Esophagus squamous epithelium (tissue), 5 donors: ENCODE measurements around the gene IER5L. TPM values are rescaled to one million over a fixed set of nuclear protein-coding genes. Genes with fewer than 3 reads are reported as not detected.

Experiments
- DNase-seq: peaks from one replicate; lab custom pipeline; 2025; lab: John Stamatoyannopoulos, UW
- H3K27ac ChIP-seq, 4 donors: fragments of 200-600 bp; sonication (generic); one replicate each; pipeline ENCODE4 v1.5.1; 2016 to 2019; ENCODE audit warnings: mild to moderate bottlenecking in 1 of 4
- H3K27me3 ChIP-seq, 4 donors: fragments of 200-600 bp; sonication (generic); 1 replicate in 3 of 4; 2 replicates in 1 of 4; pipeline versions ENCODE4 v1.5.1 to v1.6.0; 2017 to 2021; ENCODE audit warnings: antibody characterized with exemption in 1 of 4
- H3K36me3 ChIP-seq, 3 donors: fragments of 200-600 bp; sonication (generic); one replicate each; pipeline ENCODE4 v1.5.1; 2016 to 2019
- H3K4me1 ChIP-seq, 3 donors: fragments of 200-600 bp; sonication (generic); one replicate each; pipeline ENCODE4 v1.5.1; 2017 to 2019
- H3K4me3 ChIP-seq, 4 donors: fragments of 200-600 bp; sonication (generic); 1 replicate in 3 of 4; 2 replicates in 1 of 4; pipeline ENCODE4 v1.5.1; 2016 to 2019; ENCODE audit warnings: mild to moderate bottlenecking in 2 of 4, moderate library complexity in 1 of 4
- H3K9me3 ChIP-seq, 3 donors: fragments of 200-600 bp; sonication (generic); one replicate each; pipeline ENCODE4 v1.5.1; 2016 to 2019
- CTCF ChIP-seq, 6 experiments: fragments of 450-650 bp in 4 of 6; fragments of 200-600 bp in 2 of 6; sonication (generic) in 2 of 6; IDR thresholded peaks; one replicate each; pipeline ENCODE4 v1.5.1; 2016 to 2019; ENCODE audit warnings: antibody characterized with exemption in 6 of 6, mild to moderate bottlenecking in 4 of 6, moderate library complexity in 4 of 6
- POLR2A ChIP-seq, 4 donors: fragments of 450-650 bp; IDR thresholded peaks; one replicate each; pipeline ENCODE4 v1.6.1; 2017; ENCODE audit warnings: antibody characterized with exemption in 4 of 4, mild to moderate bottlenecking in 4 of 4, moderate library complexity in 3 of 4
- WGBS, 2 donors: methylation state at CpG; one replicate each; pipeline ENCODE4 v1.1.5; 2018; 5-methylcytosine and 5-hydroxymethylcytosine counted together
- intact Hi-C: fragments of 100-400 bp; cut with DNase I; formaldehyde crosslinking; loops from one replicate; pipeline ENCODE4 v1.15.0; 2022
- total RNA-seq, 4 donors: library from RNA; depleted of rRNA; stranded (reverse); fragments of >200 nt; gene quantifications; one replicate each; pipeline ENCODE4 v1.1.0, GENCODE V29; 2016
- donor health status: DM: yes; HTN: yes; CAD: no.

Gene IER5L
- total RNA-seq, 4 donors from 2014 or later = 6.1 to 8.7 (median 7.2) TPM

GRCh38 chr9:129161534-129161837 lies 16.6 kb downstream of the IER5L start:
- no peak for DNase-seq
- 83 to 91% methylated on average over 9 of the region's 9 CpGs for WGBS, 2 donors
- no peaks in the 10 kb centered on the region for H3K9me3 ChIP-seq
- H3K4me1 ChIP-seq = peaks cover 22 to 36% (median 24%) of the 10 kb centered on the region in 3 donors
- H3K27ac ChIP-seq = no peak overlapping the region
- H3K36me3 ChIP-seq = no peaks in the 10 kb centered on the region
- intact Hi-C loops = no loop called here
- no peak for TF ChIP-seq POLR2A (IDR thresholded peaks at IDR 0.05)
- no peak for TF ChIP-seq CTCF (IDR thresholded peaks at IDR 0.05)
- no peaks in the 10 kb centered on the region for H3K27me3 ChIP-seq
- H3K4me3 ChIP-seq = no peak overlapping the region

- no peak overlapping the region for H3K27ac ChIP-seq
- WGBS, 2 donors = 77 to 84% methylated on average over 3 to 5 of the region's 10 CpGs
- no peak for TF ChIP-seq CTCF (IDR thresholded peaks at IDR 0.05)
- no peak for TF ChIP-seq POLR2A (IDR thresholded peaks at IDR 0.05)
- DNase-seq = no peak
- H3K9me3 ChIP-seq = no peaks in the 10 kb centered on the region
- H3K4me1 ChIP-seq = peaks cover 16 to 31% (median 19%) of the 10 kb centered on the region in 3 donors
- no peak overlapping the region for H3K4me3 ChIP-seq
- H3K27me3 ChIP-seq = no peaks in the 10 kb centered on the region
- H3K36me3 ChIP-seq = no peaks in the 10 kb centered on the region
- intact Hi-C loops = no loop called here
These were observed 17.1 kb downstream of the IER5L start for GRCh38 chr9:129160712-129161533.

- TF ChIP-seq CTCF (IDR thresholded peaks at IDR 0.05) (no peak), POLR2A (IDR thresholded peaks at IDR 0.05) (no peak)
- H3K27ac ChIP-seq = no peak overlapping the region
- H3K4me1 ChIP-seq = no peaks in the 10 kb centered on the region
- H3K9me3 ChIP-seq = no peaks in the 10 kb centered on the region
- no peaks in the 10 kb centered on the region for H3K27me3 ChIP-seq
- no peak for DNase-seq
- no peak overlapping the region for H3K4me3 ChIP-seq
- 67 to 80% methylated on average over 1 of the region's 10 CpGs for WGBS, 2 donors
- intact Hi-C loops = no loop called here
- H3K36me3 ChIP-seq = peaks cover 0 to 36% (median 3%) of the 10 kb centered on the region in 3 donors
These were observed 21.9 kb downstream of the IER5L start for GRCh38 chr9:129156163-129156562.

GRCh38 chr9:129154866-129155477 lies 23.1 kb downstream of the IER5L start:
- H3K9me3 ChIP-seq = no peaks in the 10 kb centered on the region
- no peaks in the 10 kb centered on the region for H3K4me1 ChIP-seq
- no peaks in the 10 kb centered on the region for H3K27me3 ChIP-seq
- H3K36me3 ChIP-seq = peaks cover 0 to 48% (median 3%) of the 10 kb centered on the region in 3 donors
- no peak for TF ChIP-seq POLR2A (IDR thresholded peaks at IDR 0.05)
- no peak for TF ChIP-seq CTCF (IDR thresholded peaks at IDR 0.05)
- no peak for DNase-seq
- 95% methylated on average over 11 of the region's 16 CpGs; no CpG with 5 or more reads in 1 of the 2 donors for WGBS, 2 donors
- no peak overlapping the region for H3K4me3 ChIP-seq
- intact Hi-C loops = no loop called here
- no peak overlapping the region for H3K27ac ChIP-seq

- H3K27me3 ChIP-seq = no peaks in the 10 kb centered on the region
- no peak for DNase-seq
- peaks cover 0 to 82% (median 15%) of the 10 kb centered on the region in 3 donors for H3K36me3 ChIP-seq
- TF ChIP-seq CTCF (IDR thresholded peaks at IDR 0.05) (no peak), POLR2A (IDR thresholded peaks at IDR 0.05) (no peak)
- no peak overlapping the region for H3K27ac ChIP-seq
- intact Hi-C loops = no loop called here
- WGBS, 2 donors = 84 to 86% methylated on average over 9 to 14 of the region's 15 CpGs
- no peak overlapping the region for H3K4me3 ChIP-seq
- no peaks in the 10 kb centered on the region for H3K9me3 ChIP-seq
- H3K4me1 ChIP-seq = peaks cover 15 to 34% (median 16%) of the 10 kb centered on the region in 3 donors
These were observed 26.6 kb downstream of the IER5L start for GRCh38 chr9:129151469-129151868.
